ENCODE measurements around the gene CRYAB.

Gene CRYAB

DNA sequence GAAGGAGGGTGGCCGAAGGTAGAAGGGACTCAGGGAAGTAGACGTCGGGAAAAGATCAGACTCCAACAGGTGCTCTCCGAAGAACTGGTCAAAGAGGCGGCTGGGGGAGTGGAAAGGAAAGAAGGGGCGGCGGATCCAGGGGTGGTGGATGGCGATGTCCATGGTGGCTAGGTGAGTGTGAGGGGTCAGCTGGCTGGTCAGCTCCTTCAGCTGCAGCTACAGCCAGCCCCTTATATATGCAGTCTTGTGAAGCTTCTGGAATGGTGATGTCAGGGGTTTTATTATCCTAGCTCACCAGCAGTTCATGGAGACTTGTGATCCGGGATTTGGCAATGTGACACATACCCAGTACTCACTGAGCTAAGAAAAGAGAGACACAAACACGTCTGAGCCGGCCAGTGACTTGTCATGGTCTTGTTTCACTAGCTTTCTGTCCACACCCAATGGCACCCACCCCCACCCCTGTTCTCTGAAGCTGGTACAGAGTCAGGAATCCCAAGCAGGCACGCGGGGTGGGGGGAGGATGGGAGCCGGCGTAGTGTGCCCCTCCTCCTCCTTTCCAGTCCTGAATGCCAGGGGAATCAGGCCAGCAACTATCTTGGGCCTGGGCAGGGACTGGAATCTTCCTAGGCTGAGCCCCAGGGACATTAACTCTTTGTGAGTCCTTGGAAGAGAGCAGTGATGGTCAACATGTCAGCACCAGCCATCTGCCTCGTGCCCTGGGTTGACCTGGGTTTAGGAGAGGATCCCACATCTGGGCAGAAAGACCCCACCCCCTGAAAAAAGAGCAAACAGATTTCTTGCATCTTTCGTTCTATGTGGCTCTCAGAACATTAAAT lies at the start of gene CRYAB:
TSS of gene CRYAB (minus strand) at position 208 of the 839 bp plus-strand sequence. CDS start at position 162, 46 bp downstream.
- H3K9me3 Mint-ChIP-seq, result no peaks in the 10 kb centered on the region
- H3K36me3 Mint-ChIP-seq, result no peaks in the 10 kb centered on the region
- H3K27me3 Mint-ChIP-seq, result peaks cover 60 to 76% of the 10 kb centered on the region in 2 donors
- H3K27ac Mint-ChIP-seq, result no peak within 1 kb of the TSS
- DNase-seq (no peak), ATAC-seq (replicated peaks) (no peak)
- no peaks in the 10 kb centered on the region for H3K4me1 Mint-ChIP-seq
- no peak within 1 kb of the TSS for H3K4me3 Mint-ChIP-seq

- Mint-ChIP-seq H3K27ac (no peak overlapping the region), H3K36me3 (no peaks in the 10 kb centered on the region), H3K9me3 (peaks cover 0 to 1% of the 10 kb centered on the region in 2 donors), H3K4me1 (no peaks in the 10 kb centered on the region), H3K4me3 (no peak overlapping the region), H3K27me3 (peaks cover 5 to 7% of the 10 kb centered on the region in 2 donors)
- no peak for ATAC-seq (replicated peaks)
- no peak for DNase-seq
These were observed 49.3 kb upstream of the CRYAB start for GRCh38 chr11:111960916-111961315.

- Mint-ChIP-seq H3K4me1 (peaks cover 0 to 2% of the 10 kb centered on the region in 2 donors), H3K27me3 (peaks cover 5 to 7% of the 10 kb centered on the region in 2 donors), H3K4me3 (no peak overlapping the region), H3K9me3 (peaks cover 0 to 1% of the 10 kb centered on the region in 2 donors), H3K27ac (no peak overlapping the region), H3K36me3 (no peaks in the 10 kb centered on the region)
- ATAC-seq (replicated peaks) (no peak), DNase-seq (no peak)
These were observed 46.3 kb upstream of the CRYAB start for GRCh38 chr11:111957663-111958444.

GRCh38 chr11:111954154-111954553 lies 42.6 kb upstream of the CRYAB start:
- Mint-ChIP-seq H3K27me3 (peaks cover 5 to 7% of the 10 kb centered on the region in 2 donors), H3K4me3 (no peak overlapping the region), H3K27ac (no peak overlapping the region), H3K9me3 (peaks cover 0 to 3% of the 10 kb centered on the region in 2 donors), H3K36me3 (peaks cover 0 to 4% of the 10 kb centered on the region in 2 donors), H3K4me1 (peaks cover 8% of the 10 kb centered on the region in 2 donors)
- no peak for DNase-seq
- ATAC-seq (replicated peaks), result no peak

DNA sequence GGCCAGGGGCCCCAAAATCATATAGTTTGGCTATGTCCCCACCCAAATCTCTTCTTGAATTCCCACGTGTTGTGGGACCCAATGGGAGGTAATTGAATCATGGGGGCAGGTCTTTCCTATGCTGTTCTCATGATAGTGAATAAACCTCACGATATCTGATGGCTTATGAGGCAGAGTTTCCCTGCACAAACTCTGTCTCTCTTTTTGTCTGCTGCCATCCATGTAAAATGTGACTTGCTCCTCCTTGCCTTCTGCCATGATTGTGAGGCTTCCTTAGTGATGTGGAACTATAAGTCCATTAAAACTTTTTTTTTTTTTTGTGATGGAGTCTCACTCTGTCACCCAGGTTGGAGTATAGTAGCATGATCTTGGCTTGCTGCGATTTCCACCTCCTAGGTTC lies 40.0 kb upstream of the CRYAB start:
- no peaks in the 10 kb centered on the region for H3K27me3 Mint-ChIP-seq
- no peak overlapping the region for H3K4me3 Mint-ChIP-seq
- H3K4me1 Mint-ChIP-seq, result peaks cover 12 to 28% of the 10 kb centered on the region in 2 donors

DNA sequence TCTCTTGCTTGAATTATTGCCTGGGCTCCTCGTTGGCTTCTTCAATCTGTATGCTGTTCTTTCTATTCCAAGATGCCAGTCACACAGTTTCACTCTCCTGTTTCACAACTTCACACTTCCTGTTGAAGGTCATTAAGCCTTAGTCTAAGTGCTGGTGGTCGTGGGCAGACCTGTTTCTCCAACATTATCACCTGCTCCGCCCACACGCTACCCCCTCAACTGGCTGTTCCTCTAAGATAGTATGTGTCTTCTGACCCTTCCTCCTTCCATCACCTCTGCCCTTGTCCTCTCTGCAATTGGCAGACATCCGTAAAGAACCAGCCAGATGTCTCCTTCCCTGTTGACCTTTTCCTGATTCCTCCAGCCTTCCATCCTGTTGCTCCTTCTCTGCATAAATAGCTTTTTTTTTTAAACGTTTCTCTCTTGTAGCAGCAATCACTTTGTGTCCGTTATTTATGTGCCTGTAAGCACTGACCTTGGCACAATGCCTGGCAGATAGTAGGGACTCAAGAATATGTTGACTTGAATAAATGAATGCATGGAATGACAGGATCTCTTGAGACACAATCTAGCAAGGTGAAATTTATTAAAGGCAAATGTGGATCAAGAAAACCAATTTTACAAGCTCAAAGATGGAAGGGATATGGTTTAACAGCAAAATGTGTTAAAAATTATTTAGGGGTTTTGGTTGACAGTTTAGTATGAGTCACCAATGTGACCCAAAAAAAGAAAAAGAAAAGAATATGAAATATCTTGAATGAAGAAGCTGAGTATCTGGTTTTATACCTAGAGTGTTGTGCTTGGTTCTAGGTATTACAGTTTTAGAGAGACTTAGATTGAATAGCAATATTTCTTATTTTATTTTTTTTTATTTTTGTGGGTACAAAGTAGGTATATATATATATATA lies 38.2 kb upstream of the CRYAB start:
- H3K27me3 Mint-ChIP-seq, result no peaks in the 10 kb centered on the region
- H3K9me3 Mint-ChIP-seq, result peaks cover 0 to 2% of the 10 kb centered on the region in 2 donors
- H3K4me1 Mint-ChIP-seq, result peaks cover 14 to 36% of the 10 kb centered on the region in 2 donors
- H3K4me3 Mint-ChIP-seq, result no peak overlapping the region
- no peak overlapping the region for H3K27ac Mint-ChIP-seq
- ATAC-seq (replicated peaks), result no peak
- DNase-seq, result no peak
- H3K36me3 Mint-ChIP-seq, result peaks cover 0 to 4% of the 10 kb centered on the region in 2 donors

More for the DNA sequence above, 40.0 kb upstream of the CRYAB start:
- Mint-ChIP-seq H3K36me3 (peaks cover 0 to 4% of the 10 kb centered on the region in 2 donors), H3K9me3 (peaks cover 0 to 2% of the 10 kb centered on the region in 2 donors), H3K27ac (no peak overlapping the region)
- ATAC-seq (replicated peaks), result no peak
- no peak for DNase-seq

- Mint-ChIP-seq H3K4me3 (no peak overlapping the region), H3K36me3 (peaks cover 0 to 4% of the 10 kb centered on the region in 2 donors), H3K27me3 (no peaks in the 10 kb centered on the region), H3K9me3 (peaks cover 0 to 2% of the 10 kb centered on the region in 2 donors), H3K4me1 (peaks cover 14 to 44% of the 10 kb centered on the region in 2 donors), H3K27ac (peak overlapping the region; percentile 25)
- ATAC-seq (replicated peaks) (peak; percentile 67 to 82), DNase-seq (no peak)
These were observed 35.6 kb upstream of the CRYAB start for GRCh38 chr11:111947143-111947542.

- H3K36me3 Mint-ChIP-seq, result peaks cover 0 to under 1% of the 10 kb centered on the region in 2 donors
- H3K27me3 Mint-ChIP-seq, result no peaks in the 10 kb centered on the region
- H3K4me1 Mint-ChIP-seq, result peaks cover 14 to 44% of the 10 kb centered on the region in 2 donors
- ATAC-seq (replicated peaks) (no peak), DNase-seq (no peak)
- no peaks in the 10 kb centered on the region for H3K9me3 Mint-ChIP-seq
- no peak overlapping the region for H3K4me3 Mint-ChIP-seq
- H3K27ac Mint-ChIP-seq, result no peak overlapping the region
These were observed 34.9 kb upstream of the CRYAB start for GRCh38 chr11:111946499-111946898.

DNA sequence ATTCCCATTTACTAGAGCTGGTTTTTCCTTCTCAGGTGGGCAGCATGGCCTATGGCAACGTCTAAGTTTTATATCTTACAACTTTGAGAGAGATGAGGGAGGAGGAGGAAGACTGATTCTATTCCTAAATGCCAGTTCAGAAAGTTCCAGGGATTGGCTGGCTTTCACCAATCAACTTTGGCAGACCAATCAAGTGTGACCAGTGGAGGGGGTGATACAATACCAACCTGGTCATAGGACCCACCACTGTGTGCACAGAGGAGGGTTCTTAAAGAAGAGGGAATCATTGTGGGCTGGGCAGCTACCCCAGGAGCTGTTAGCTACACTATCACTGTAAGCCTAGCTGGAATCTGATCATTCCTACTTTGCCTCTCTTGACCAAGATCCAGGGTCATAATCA lies 33.6 kb upstream of the CRYAB start:
- no peak overlapping the region for H3K4me3 Mint-ChIP-seq
- no peaks in the 10 kb centered on the region for H3K36me3 Mint-ChIP-seq
- DNase-seq (no peak), ATAC-seq (replicated peaks) (no peak)
- H3K4me1 Mint-ChIP-seq, result peaks cover 14 to 44% of the 10 kb centered on the region in 2 donors
- H3K9me3 Mint-ChIP-seq, result no peaks in the 10 kb centered on the region
- H3K27me3 Mint-ChIP-seq, result peaks cover 0 to 6% of the 10 kb centered on the region in 2 donors
- H3K27ac Mint-ChIP-seq, result no peak overlapping the region

GRCh38 chr11:111944651-111945051 lies 33.1 kb upstream of the CRYAB start:
- ATAC-seq (replicated peaks), result peak; percentile 53 to 70
- Mint-ChIP-seq H3K4me3 (no peak overlapping the region), H3K27ac (no peak overlapping the region), H3K27me3 (peaks cover 0 to 6% of the 10 kb centered on the region in 2 donors), H3K9me3 (no peaks in the 10 kb centered on the region), H3K36me3 (no peaks in the 10 kb centered on the region), H3K4me1 (peaks cover 13 to 41% of the 10 kb centered on the region in 2 donors)
- no peak for DNase-seq

DNA sequence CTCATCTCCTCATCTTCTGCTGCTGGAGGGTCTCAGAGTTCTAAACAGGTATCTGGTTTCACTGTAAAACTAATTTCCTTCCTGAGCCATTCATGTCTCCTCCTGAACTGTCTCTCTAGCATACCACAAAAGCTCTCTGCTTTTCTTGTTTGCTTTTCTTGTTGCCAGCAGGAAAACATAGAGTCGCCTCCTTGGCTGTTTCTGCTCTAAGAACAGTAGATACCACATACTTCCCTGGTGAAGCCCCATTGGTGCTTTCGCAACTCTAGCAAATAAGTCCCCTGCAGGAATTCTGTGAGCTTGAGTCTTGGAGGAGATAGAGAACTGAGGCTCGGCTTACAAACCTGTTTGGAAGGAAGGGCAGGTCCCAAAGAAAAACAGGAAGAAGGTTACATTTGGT lies 32.6 kb upstream of the CRYAB start:
- H3K27me3 Mint-ChIP-seq, result peaks cover 0 to 6% of the 10 kb centered on the region in 2 donors
- DNase-seq (no peak), ATAC-seq (replicated peaks) (no peak)
- H3K4me1 Mint-ChIP-seq, result peaks cover 11 to 40% of the 10 kb centered on the region in 2 donors
- no peaks in the 10 kb centered on the region for H3K36me3 Mint-ChIP-seq
- no peaks in the 10 kb centered on the region for H3K9me3 Mint-ChIP-seq
- no peak overlapping the region for H3K4me3 Mint-ChIP-seq
- no peak overlapping the region for H3K27ac Mint-ChIP-seq

DNA sequence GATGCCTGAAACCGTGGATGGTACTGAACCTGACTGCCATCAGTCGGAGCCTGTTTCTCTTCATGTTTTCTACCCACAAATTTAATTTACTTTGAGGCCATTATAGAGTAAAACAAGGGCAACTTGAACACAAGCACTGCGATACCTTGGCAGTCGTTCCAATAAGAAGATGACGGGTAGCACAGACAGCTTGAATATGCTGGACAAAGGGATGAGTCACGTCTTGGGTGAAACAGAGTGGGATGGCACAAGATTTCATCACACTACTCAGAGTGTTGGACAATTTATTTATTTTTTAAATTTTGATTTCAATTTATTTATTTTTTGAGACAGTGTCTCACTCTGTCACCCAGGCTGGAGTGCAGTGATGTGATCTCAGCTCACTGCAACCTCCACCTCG lies 31.3 kb upstream of the CRYAB start:
- H3K36me3 Mint-ChIP-seq, result no peaks in the 10 kb centered on the region
- peaks cover 23 to 44% of the 10 kb centered on the region in 2 donors for H3K4me1 Mint-ChIP-seq
- H3K9me3 Mint-ChIP-seq, result no peaks in the 10 kb centered on the region
- ATAC-seq (replicated peaks), result no peak
- H3K4me3 Mint-ChIP-seq, result no peak overlapping the region
- H3K27me3 Mint-ChIP-seq, result peaks cover 0 to 6% of the 10 kb centered on the region in 2 donors
- no peak overlapping the region for H3K27ac Mint-ChIP-seq
- no peak for DNase-seq

GRCh38 chr11:111941963-111942362 lies 30.4 kb upstream of the CRYAB start:
- Mint-ChIP-seq H3K27me3 (peaks cover 0 to 6% of the 10 kb centered on the region in 2 donors), H3K36me3 (no peaks in the 10 kb centered on the region), H3K9me3 (no peaks in the 10 kb centered on the region), H3K4me1 (peaks cover 24 to 47% of the 10 kb centered on the region in 2 donors), H3K4me3 (no peak overlapping the region), H3K27ac (no peak overlapping the region)
- no peak for DNase-seq
- no peak for ATAC-seq (replicated peaks)

Measured in stimulated activated naive B cell treated with anti-CD40 and anti-IgM and Interleukin-4, amounts not matched to agents 10 μg/mL and 1 μg/mL and 100 μg/mL, for 72 hours (primary cell).